Lower leg skin (tissue), 3 donors: ENCODE measurements around the gene RPTOR.

ENCODE experiments used
- CTCF ChIP-seq, 3 donors: fragments of 450-650 bp; IDR thresholded peaks; one replicate each; pipeline ENCODE4 v1.5.1; 2016; ENCODE audit warnings: antibody characterized with exemption in 3 of 3, mild to moderate bottlenecking in 3 of 3, moderate library complexity in 2 of 3
- POLR2A ChIP-seq, 2 donors: fragments of 450-650 bp; IDR thresholded peaks; one replicate each; pipeline ENCODE4 v1.6.1; 2016 to 2017; ENCODE audit warnings: antibody characterized with exemption in 2 of 2, mild to moderate bottlenecking in 1 of 2, moderate library complexity in 1 of 2

GRCh38 chr17:80513201-80513600 is 31.4 kb upstream of the RPTOR start:
- TF ChIP-seq CTCF (IDR thresholded peaks at IDR 0.05): no peak
- no peak for TF ChIP-seq POLR2A (IDR thresholded peaks at IDR 0.05)
